GM12872 (cell line): ENCODE measurements around the gene JARID2.

Experiments used
- CTCF ChIP-seq: IDR thresholded peaks from 3 replicates; pipeline ENCODE4 v1.5.1; 2011; ENCODE audit warnings: low read depth, mild to moderate bottlenecking, low read length, moderate library complexity; ENCODE audit not compliant: insufficient read depth

Gene JARID2

GRCh38 chr6:15316754-15317153 is 70.9 kb downstream of the JARID2 start:
- no peak for TF ChIP-seq CTCF

- no peak for TF ChIP-seq CTCF
Observed at GRCh38 chr6:15317251-15317650, 71.4 kb downstream of the JARID2 start.

- no peak for TF ChIP-seq CTCF
Observed at GRCh38 chr6:15317934-15318902, 72.3 kb downstream of the JARID2 start.

GRCh38 chr6:15319677-15320076 is 73.8 kb downstream of the JARID2 start:
- no peak for TF ChIP-seq CTCF

- TF ChIP-seq CTCF: no peak
Observed at GRCh38 chr6:15320693-15321092, 74.8 kb downstream of the JARID2 start.

- TF ChIP-seq CTCF: no peak
Observed at GRCh38 chr6:15322184-15322583, 76.3 kb downstream of the JARID2 start.

GRCh38 chr6:15322781-15323536 is 77.1 kb downstream of the JARID2 start:
- no peak for TF ChIP-seq CTCF
